Midbrain (tissue), 1 donor: ENCODE results near the gene ZEB1.
A peak's percentile ranks its signal among the peaks of the same experiment; 100 is the strongest.
"Not testable (repeated sequence)": the region's sequence is repeated elsewhere in the genome, so short reads cannot be mapped to it uniquely, and the experiment has no call there.

ENCODE experiments used
- DNase-seq: peaks from one replicate; lab custom pipeline; 2025; lab: John Stamatoyannopoulos, UW

The ZEB1 gene

GRCh38 chr10:31366703-31367102, 47.7 kb downstream of the ZEB1 start:
- no peak for DNase-seq

GRCh38 chr10:31368724-31369123, 49.7 kb downstream of the ZEB1 start:
- DNase-seq = no peak

- no peak for DNase-seq
Measured at GRCh38 chr10:31372439-31372838, 53.4 kb downstream of the ZEB1 start.

GRCh38 chr10:31374146-31374696, 55.2 kb downstream of the ZEB1 start:
- no peak for DNase-seq

GRCh38 chr10:31381171-31381570, 62.2 kb downstream of the ZEB1 start:
- DNase-seq = no peak

GRCh38 chr10:31381766-31382316, 62.8 kb downstream of the ZEB1 start:
- DNase-seq = no peak

- no peak for DNase-seq
Measured at GRCh38 chr10:31383810-31384588, 65.0 kb downstream of the ZEB1 start.

- no peak for DNase-seq
Measured at GRCh38 chr10:31384589-31384949, 65.6 kb downstream of the ZEB1 start.

GRCh38 chr10:31390804-31391203, 71.8 kb downstream of the ZEB1 start:
- DNase-seq = no peak

- no peak for DNase-seq
Measured at GRCh38 chr10:31393844-31394243, 74.8 kb downstream of the ZEB1 start.

GRCh38 chr10:31395695-31396094, 76.7 kb downstream of the ZEB1 start:
- no peak for DNase-seq

GRCh38 chr10:31396376-31396775, 77.4 kb downstream of the ZEB1 start:
- DNase-seq = no peak

GRCh38 chr10:31397852-31398251, 78.8 kb downstream of the ZEB1 start:
- no peak for DNase-seq

GRCh38 chr10:31399171-31399570, 80.2 kb downstream of the ZEB1 start:
- DNase-seq = no peak

GRCh38 chr10:31399631-31400030, 80.6 kb downstream of the ZEB1 start:
- DNase-seq = peak; percentile 12

GRCh38 chr10:31401287-31401686, 82.3 kb downstream of the ZEB1 start:
- no peak for DNase-seq

GRCh38 chr10:31404640-31405039, 85.6 kb downstream of the ZEB1 start:
- DNase-seq = no peak

- DNase-seq = not testable (repeated sequence)
Measured at GRCh38 chr10:31405829-31406228, 86.8 kb downstream of the ZEB1 start.

GRCh38 chr10:31412397-31412796, 93.4 kb downstream of the ZEB1 start:
- DNase-seq = not testable (repeated sequence)

- DNase-seq = no peak
Measured at GRCh38 chr10:31413325-31413724, 94.3 kb downstream of the ZEB1 start.

- no peak for DNase-seq
Measured at GRCh38 chr10:31418481-31418880, 99.5 kb downstream of the ZEB1 start.

- DNase-seq = no peak
Measured at GRCh38 chr10:31419394-31420063, 100.5 kb downstream of the ZEB1 start.

GRCh38 chr10:31421322-31421721, 102.3 kb downstream of the ZEB1 start:
- no peak for DNase-seq
